SK-N-SH treated with all-trans-retinoic acid at 6 μM for 48 hours (cell line): Measurements from ENCODE around the gene AMZ1.

ENCODE experiments used
- ATAC-seq: fragments of 200-7000 bp; cut with Tn5 transposase; 3 replicates; pipeline ENCODE4 v1.9.1; 2020; ENCODE audit warnings: mild to moderate bottlenecking, moderate library complexity
- ARNTL ChIP-seq: fragments of 450-650 bp; formaldehyde crosslinking; IDR thresholded peaks from 2 replicates; pipeline ENCODE4 v1.5.0; 2020; ENCODE audit warnings: low read depth, mild to moderate bottlenecking, moderate library complexity, borderline replicate concordance
- BACH2 ChIP-seq: fragments of 250-450 bp; sonication (Bioruptor Pico); IDR thresholded peaks from 2 replicates; pipeline ENCODE4 v1.9.0; 2021; ENCODE audit warnings: mild to moderate bottlenecking, borderline replicate concordance
- CSDC2 ChIP-seq: fragments of 250-450 bp; sonication (Bioruptor Pico); IDR thresholded peaks from 2 replicates; pipeline ENCODE4 v1.5.0; 2020; ENCODE audit warnings: mild to moderate bottlenecking, moderate library complexity
- ESRRG ChIP-seq: fragments of 250-450 bp; sonication (Bioruptor Pico); IDR thresholded peaks from 2 replicates; pipeline ENCODE4 v1.6.1; 2021; ENCODE audit warnings: mild to moderate bottlenecking
- GLIS3 ChIP-seq: fragments of 250-450 bp; sonication (Bioruptor Pico); IDR thresholded peaks from 2 replicates; pipeline ENCODE4 v1.5.0; 2020; ENCODE audit warnings: mild to moderate bottlenecking, moderate library complexity
- ISL1 ChIP-seq: fragments of 250-450 bp; sonication (Bioruptor Pico); IDR thresholded peaks from 2 replicates; pipeline ENCODE4 v2.1.2; 2022; ENCODE audit warnings: mild to moderate bottlenecking, moderate library complexity
- OSR1 ChIP-seq: fragments of 250-450 bp; sonication (Bioruptor Pico); IDR thresholded peaks from 2 replicates; pipeline ENCODE4 v1.8.0; 2022; ENCODE audit warnings: moderate library complexity, mild to moderate bottlenecking, inconsistent platforms
- PPARA ChIP-seq: fragments of 250-450 bp; sonication (Bioruptor Pico); IDR thresholded peaks from 2 replicates; pipeline ENCODE4 v1.5.0; 2020; ENCODE audit warnings: mild to moderate bottlenecking, borderline replicate concordance
- RARB ChIP-seq: fragments of 250-450 bp; sonication (Bioruptor Pico); IDR thresholded peaks from 2 replicates; pipeline ENCODE4 v1.8.0; 2021; ENCODE audit warnings: mild to moderate bottlenecking, moderate library complexity
- SNAI2 ChIP-seq: fragments of 250-450 bp; sonication (Bioruptor Pico); IDR thresholded peaks from 2 replicates; pipeline ENCODE4 v1.5.0; 2020; ENCODE audit warnings: mild to moderate bottlenecking, moderate library complexity
- TCF4 ChIP-seq: fragments of 250-450 bp; sonication (Bioruptor Pico); IDR thresholded peaks from 2 replicates; pipeline ENCODE4 v1.8.0; 2021; ENCODE audit warnings: mild to moderate bottlenecking, moderate library complexity, borderline replicate concordance
- TOX ChIP-seq: fragments of 250-450 bp; sonication (Bioruptor Pico); IDR thresholded peaks from 2 replicates; pipeline ENCODE4 v1.8.0; 2021; ENCODE audit warnings: mild to moderate bottlenecking, moderate library complexity, borderline replicate concordance
- ZC3H10 ChIP-seq: fragments of 250-450 bp; sonication (Bioruptor Pico); IDR thresholded peaks from 2 replicates; pipeline ENCODE4 v1.5.1; 2021; ENCODE audit warnings: mild to moderate bottlenecking, moderate library complexity
- ZFP3 ChIP-seq: fragments of 250-450 bp; sonication (Bioruptor Pico); IDR thresholded peaks from 2 replicates; pipeline ENCODE4 v1.5.0; 2020; ENCODE audit warnings: mild to moderate bottlenecking, moderate library complexity
- ZFP30 ChIP-seq: fragments of 450-650 bp; formaldehyde crosslinking; IDR thresholded peaks from 2 replicates; pipeline ENCODE4 v1.5.0; 2022; ENCODE audit warnings: mild to moderate bottlenecking, moderate library complexity
- ZNF565 ChIP-seq: fragments of 450-650 bp; formaldehyde crosslinking; conservative IDR thresholded peaks from 2 replicates; pipeline ENCODE4 v1.5.0; 2020; ENCODE audit warnings: low read depth, mild to moderate bottlenecking, moderate library complexity
- ZNF70 ChIP-seq: fragments of 450-650 bp; formaldehyde crosslinking; IDR thresholded peaks from 2 replicates; pipeline ENCODE4 v1.5.0; 2020; ENCODE audit warnings: mild to moderate bottlenecking, moderate library complexity
- TF ChIP-seq, protein P1 (sequence below): fragments of 250-450 bp; sonication (Bioruptor Pico); IDR thresholded peaks from 2 replicates; pipeline ENCODE4 v1.5.0; 2020; ENCODE audit warnings: mild to moderate bottlenecking, moderate library complexity
- TF ChIP-seq, protein P2 (sequence below): fragments of 250-450 bp; sonication (Bioruptor Pico); IDR thresholded peaks from 2 replicates; pipeline ENCODE4 v1.8.0; 2020; ENCODE audit warnings: mild to moderate bottlenecking, moderate library complexity, borderline replicate concordance
- TF ChIP-seq, protein P3 (sequence below): fragments of 250-450 bp; sonication (Bioruptor Pico); IDR thresholded peaks from 2 replicates; pipeline ENCODE4 v1.5.1; 2021; ENCODE audit warnings: mild to moderate bottlenecking, moderate library complexity

Gene AMZ1

DNA sequence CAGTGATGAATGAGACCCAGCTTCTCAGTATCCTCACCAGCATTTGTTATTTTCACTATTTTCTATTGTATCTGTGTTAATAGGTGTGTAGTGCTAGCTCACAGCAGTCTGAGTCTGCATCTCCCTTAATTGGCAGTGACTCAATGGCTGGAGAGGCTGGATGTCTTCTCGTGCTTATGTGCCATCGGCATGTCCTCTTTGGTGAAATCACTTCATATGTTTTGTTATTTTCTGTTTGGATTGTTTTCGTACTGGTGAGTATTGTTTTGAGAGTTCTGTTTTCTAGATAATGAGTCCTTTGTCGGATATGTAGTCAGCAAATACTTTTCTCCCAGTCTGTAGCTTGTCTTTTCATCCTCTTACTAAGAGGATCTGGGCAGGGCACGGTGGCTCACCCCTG, 66.1 kb downstream of the AMZ1 start:
- no peak for ATAC-seq
- TF ChIP-seq ZC3H10 (CRISPR knock-in tag) (no peak), PPARA (CRISPR knock-in tag) (no peak), ISL1 (CRISPR knock-in tag) (no peak)

DNA sequence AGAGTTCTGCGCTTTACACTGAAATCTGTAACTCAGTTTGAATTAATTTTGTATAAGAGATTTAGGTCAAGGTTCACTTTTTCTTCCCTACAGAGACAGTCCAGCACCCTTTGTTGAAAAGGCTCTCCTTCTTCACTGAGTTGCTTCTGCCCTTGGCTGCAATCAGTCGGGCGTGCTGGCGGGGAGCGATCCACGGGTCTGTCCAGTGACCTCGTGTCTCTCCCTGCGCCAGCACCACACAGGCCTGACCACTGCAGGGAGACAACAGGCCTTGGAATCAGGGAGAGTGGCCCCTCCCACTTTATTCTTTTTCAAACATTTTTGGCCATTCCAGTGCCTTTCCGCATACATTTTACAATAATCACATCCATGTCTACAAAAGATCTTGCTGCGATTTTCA, 66.9 kb downstream of the AMZ1 start:
- TF ChIP-seq ESRRG (CRISPR knock-in tag) (no peak), TCF4 (CRISPR knock-in tag) (no peak), ZFP3 (CRISPR knock-in tag) (no peak), ARNTL (CRISPR knock-in tag) (no peak)
- ATAC-seq = no peak

DNA sequence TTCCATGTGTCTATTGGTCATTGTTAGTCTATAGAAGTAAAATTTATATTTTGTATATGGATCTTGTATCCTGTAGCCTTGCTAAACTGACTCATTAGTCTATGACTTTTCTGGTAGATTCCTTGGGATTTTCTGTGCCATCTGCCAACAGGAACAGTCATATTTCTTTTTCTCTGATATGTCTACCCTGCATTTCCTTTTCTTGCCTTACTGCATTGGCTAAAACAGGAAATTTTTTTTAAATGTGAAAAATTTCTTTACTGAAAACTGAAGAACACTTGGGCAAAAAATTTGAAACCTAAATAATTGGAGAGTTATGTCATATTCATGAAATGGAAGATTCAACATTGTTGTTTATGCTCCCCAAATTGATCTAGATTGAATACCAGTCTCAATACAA, 67.5 kb downstream of the AMZ1 start:
- ATAC-seq = no peak
- TF ChIP-seq TOX (no peak), ZFP30 (CRISPR knock-in tag) (no peak), OSR1 (CRISPR knock-in tag) (no peak)

DNA sequence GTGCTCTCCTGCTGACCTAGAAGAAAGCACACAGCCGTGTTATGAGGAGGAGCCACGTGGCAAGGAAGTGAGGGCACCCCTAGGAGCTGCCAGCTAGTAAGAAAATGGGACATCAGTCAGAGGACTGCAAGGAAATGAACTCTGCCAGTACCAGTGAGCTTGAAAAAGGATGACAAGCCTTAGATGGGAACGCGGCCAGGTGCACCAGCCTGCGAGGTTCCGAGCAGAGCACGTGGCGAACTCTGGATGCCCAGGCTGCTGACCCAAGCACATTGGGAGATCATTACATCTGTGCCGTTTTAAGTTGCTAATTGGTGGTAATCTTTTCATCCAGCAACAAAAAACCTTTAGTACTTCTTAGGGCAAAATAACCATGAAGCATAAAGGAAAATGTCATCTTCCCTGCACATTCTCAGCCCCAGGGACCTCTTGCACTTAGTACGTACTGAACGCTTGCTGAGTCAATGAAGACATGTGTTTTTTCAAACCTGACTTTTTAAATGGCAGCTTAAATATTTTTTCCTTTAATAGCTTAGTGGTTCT, 69.4 kb downstream of the AMZ1 start:
- ATAC-seq = peak; percentile 46
- TF ChIP-seq ZFP3 (CRISPR knock-in tag) = 0 out of 2 replicates have a peak, but pooled peaks have one; percentile 53
- TF ChIP-seq, protein P1, sequence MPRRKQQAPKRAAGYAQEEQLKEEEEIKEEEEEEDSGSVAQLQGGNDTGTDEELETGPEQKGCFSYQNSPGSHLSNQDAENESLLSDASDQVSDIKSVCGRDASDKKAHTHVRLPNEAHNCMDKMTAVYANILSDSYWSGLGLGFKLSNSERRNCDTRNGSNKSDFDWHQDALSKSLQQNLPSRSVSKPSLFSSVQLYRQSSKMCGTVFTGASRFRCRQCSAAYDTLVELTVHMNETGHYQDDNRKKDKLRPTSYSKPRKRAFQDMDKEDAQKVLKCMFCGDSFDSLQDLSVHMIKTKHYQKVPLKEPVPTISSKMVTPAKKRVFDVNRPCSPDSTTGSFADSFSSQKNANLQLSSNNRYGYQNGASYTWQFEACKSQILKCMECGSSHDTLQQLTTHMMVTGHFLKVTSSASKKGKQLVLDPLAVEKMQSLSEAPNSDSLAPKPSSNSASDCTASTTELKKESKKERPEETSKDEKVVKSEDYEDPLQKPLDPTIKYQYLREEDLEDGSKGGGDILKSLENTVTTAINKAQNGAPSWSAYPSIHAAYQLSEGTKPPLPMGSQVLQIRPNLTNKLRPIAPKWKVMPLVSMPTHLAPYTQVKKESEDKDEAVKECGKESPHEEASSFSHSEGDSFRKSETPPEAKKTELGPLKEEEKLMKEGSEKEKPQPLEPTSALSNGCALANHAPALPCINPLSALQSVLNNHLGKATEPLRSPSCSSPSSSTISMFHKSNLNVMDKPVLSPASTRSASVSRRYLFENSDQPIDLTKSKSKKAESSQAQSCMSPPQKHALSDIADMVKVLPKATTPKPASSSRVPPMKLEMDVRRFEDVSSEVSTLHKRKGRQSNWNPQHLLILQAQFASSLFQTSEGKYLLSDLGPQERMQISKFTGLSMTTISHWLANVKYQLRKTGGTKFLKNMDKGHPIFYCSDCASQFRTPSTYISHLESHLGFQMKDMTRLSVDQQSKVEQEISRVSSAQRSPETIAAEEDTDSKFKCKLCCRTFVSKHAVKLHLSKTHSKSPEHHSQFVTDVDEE (CRISPR knock-in tag) = 0 out of 2 replicates have a peak, but pooled peaks have one; percentile 23
- TF ChIP-seq CSDC2 (CRISPR knock-in tag) = peak; percentile 84; the same call in 1 of the 2 replicates
- TF ChIP-seq, protein P2, sequence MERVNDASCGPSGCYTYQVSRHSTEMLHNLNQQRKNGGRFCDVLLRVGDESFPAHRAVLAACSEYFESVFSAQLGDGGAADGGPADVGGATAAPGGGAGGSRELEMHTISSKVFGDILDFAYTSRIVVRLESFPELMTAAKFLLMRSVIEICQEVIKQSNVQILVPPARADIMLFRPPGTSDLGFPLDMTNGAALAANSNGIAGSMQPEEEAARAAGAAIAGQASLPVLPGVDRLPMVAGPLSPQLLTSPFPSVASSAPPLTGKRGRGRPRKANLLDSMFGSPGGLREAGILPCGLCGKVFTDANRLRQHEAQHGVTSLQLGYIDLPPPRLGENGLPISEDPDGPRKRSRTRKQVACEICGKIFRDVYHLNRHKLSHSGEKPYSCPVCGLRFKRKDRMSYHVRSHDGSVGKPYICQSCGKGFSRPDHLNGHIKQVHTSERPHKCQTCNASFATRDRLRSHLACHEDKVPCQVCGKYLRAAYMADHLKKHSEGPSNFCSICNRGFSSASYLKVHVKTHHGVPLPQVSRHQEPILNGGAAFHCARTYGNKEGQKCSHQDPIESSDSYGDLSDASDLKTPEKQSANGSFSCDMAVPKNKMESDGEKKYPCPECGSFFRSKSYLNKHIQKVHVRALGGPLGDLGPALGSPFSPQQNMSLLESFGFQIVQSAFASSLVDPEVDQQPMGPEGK (CRISPR knock-in tag) = no peak
- no peak for TF ChIP-seq SNAI2 (CRISPR knock-in tag)

DNA sequence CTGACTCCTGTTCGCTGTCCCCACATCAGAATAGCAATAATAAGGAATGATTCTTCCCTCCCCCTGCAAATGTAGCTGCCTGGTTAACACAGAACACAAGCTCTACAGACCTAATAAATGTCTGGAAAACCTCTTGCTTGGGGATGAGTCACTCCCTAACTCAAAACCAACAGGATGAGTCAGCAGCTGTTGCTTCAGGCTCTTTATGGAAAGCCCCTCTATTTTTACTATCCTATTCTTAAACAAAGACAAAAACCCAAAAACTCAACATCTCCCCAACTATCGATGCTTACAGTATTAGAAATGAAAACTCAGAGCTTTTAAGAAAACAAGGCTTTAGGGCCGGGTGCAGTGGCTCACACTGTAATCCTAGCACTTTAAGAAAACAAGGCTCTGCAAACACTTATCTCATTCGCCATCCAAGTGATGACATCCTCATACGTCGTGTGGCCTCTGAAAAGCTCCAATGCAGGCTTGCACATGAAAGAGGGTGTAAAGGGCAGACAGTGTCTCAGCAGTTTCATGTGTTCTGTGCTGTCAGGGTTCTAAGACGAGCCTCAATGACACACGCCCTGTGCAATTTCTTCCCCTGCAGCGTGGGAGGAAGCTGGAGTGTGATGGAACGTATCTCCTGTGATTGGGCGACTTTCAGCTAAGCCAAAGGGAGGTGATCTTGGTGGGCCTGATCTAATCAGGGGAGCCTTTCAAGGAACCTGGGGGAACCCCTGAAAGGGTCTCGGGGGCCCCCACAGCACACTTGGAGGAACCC, 70.1 kb downstream of the AMZ1 start:
- peak; percentile 90 for ATAC-seq
- TF ChIP-seq CSDC2 (CRISPR knock-in tag) (0 out of 2 replicates have a peak, but pooled peaks have one; percentile 28), TCF4 (CRISPR knock-in tag) (peak; percentile 79; the same call in 1 of the 2 replicates), ZC3H10 (CRISPR knock-in tag) (peak; percentile 69; the same call in 1 of the 2 replicates), TOX (peak; percentile 78), ZFP30 (CRISPR knock-in tag) (no peak), BACH2 (CRISPR knock-in tag) (no peak; the same call in 1 of the 2 replicates), ISL1 (CRISPR knock-in tag) (peak; percentile 84), ARNTL (CRISPR knock-in tag) (no peak), OSR1 (CRISPR knock-in tag) (no peak), PPARA (CRISPR knock-in tag) (no peak), ZNF70 (CRISPR knock-in tag) (peak; percentile 90), GLIS3 (no peak), SNAI2 (CRISPR knock-in tag) (no peak), RARB (CRISPR knock-in tag) (no peak), ZNF565 (peak; percentile 44; the same call in 1 of the 2 replicates)
- TF ChIP-seq, protein P2 (CRISPR knock-in tag) = peak; percentile 92
- TF ChIP-seq, protein P3, sequence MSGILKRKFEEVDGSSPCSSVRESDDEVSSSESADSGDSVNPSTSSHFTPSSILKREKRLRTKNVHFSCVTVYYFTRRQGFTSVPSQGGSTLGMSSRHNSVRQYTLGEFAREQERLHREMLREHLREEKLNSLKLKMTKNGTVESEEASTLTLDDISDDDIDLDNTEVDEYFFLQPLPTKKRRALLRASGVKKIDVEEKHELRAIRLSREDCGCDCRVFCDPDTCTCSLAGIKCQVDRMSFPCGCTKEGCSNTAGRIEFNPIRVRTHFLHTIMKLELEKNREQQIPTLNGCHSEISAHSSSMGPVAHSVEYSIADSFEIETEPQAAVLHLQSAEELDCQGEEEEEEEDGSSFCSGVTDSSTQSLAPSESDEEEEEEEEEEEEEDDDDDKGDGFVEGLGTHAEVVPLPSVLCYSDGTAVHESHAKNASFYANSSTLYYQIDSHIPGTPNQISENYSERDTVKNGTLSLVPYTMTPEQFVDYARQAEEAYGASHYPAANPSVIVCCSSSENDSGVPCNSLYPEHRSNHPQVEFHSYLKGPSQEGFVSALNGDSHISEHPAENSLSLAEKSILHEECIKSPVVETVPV (CRISPR knock-in tag) = peak; percentile 82; the same call in 1 of the 2 replicates
- TF ChIP-seq, protein P1 (CRISPR knock-in tag) = no peak
